ENCODE results near the gene C1orf21.

Gene C1orf21

DNA sequence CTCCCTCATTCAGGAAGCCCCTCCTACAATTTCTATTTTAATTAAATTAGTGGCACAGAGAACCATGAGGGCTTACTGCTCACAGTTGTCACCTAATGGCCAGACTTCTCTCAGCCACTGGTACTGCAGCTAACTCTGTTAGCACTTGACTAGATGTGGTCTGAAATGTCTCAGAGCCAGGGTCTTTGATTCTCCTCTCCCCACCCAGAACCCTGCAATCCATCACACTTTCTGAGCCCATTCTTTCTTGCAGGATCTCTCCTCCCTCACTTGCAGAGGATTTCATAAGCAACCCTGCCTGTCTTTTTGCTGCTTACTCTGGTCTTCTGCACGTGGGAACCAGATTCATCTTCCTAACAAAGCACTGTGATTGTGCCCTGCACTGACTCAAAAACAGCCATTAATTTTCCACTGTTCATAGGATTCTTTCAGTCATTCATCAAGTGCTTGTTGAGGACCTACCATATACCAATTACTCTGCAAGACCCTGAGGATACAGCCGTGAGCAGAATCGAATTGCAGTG, 259.4 kb downstream of the C1orf21 start:
- TF ChIP-seq ZNF70 (CRISPR knock-in tag; IDR thresholded peaks at IDR 0.05) (no peak), ZFP3 (CRISPR knock-in tag; IDR thresholded peaks at IDR 0.05) (no peak), OSR1 (CRISPR knock-in tag; IDR thresholded peaks at IDR 0.05) (no peak), BACH2 (CRISPR knock-in tag; IDR thresholded peaks at IDR 0.05; ENCODE audit: borderline replicate concordance) (no peak), ESRRG (CRISPR knock-in tag; IDR thresholded peaks at IDR 0.05) (no peak), ZNF8 (CRISPR knock-in tag; IDR thresholded peaks at IDR 0.05) (no peak), ZFP30 (CRISPR knock-in tag; IDR thresholded peaks at IDR 0.05) (no peak)
- TF ChIP-seq, protein P1, sequence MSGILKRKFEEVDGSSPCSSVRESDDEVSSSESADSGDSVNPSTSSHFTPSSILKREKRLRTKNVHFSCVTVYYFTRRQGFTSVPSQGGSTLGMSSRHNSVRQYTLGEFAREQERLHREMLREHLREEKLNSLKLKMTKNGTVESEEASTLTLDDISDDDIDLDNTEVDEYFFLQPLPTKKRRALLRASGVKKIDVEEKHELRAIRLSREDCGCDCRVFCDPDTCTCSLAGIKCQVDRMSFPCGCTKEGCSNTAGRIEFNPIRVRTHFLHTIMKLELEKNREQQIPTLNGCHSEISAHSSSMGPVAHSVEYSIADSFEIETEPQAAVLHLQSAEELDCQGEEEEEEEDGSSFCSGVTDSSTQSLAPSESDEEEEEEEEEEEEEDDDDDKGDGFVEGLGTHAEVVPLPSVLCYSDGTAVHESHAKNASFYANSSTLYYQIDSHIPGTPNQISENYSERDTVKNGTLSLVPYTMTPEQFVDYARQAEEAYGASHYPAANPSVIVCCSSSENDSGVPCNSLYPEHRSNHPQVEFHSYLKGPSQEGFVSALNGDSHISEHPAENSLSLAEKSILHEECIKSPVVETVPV (CRISPR knock-in tag; IDR thresholded peaks at IDR 0.05), result no peak

DNA sequence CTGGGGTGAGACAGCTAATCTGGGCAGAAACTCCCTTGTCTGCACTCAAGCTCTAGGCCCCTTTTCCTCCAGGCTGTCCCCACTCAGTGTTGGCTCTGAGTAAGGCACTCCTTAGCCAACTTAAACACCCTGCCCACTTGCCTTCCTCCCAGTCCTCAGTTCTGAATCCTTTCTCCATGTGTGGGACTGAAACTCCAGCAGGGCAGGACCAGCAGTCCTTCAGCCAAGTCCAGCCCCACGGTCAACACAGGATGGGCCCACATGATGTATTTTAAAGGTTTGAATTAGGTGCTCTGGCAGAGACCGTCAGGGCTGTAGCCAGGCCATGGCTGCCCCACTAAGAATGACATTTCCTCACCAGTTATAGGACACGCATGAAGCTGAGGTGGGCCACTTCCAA, 260.0 kb downstream of the C1orf21 start:
- TF ChIP-seq TCF4 (CRISPR knock-in tag; IDR thresholded peaks at IDR 0.05; ENCODE audit: borderline replicate concordance), result no peak
- no peak for TF ChIP-seq ZNF8 (CRISPR knock-in tag; IDR thresholded peaks at IDR 0.05)
- no peak for TF ChIP-seq PPARA (CRISPR knock-in tag; IDR thresholded peaks at IDR 0.05; ENCODE audit: borderline replicate concordance)
- no peak for TF ChIP-seq ARNTL (CRISPR knock-in tag; IDR thresholded peaks at IDR 0.05; ENCODE audit: borderline replicate concordance, low read depth)
- no peak for TF ChIP-seq ZNF565 (CRISPR knock-in tag; conservative IDR thresholded peaks at IDR 0.05; ENCODE audit: low read depth)
- no peak for TF ChIP-seq ESRRG (CRISPR knock-in tag; IDR thresholded peaks at IDR 0.05)
- TF ChIP-seq CSDC2 (CRISPR knock-in tag; IDR thresholded peaks at IDR 0.05), result no peak
- TF ChIP-seq GLIS3 (CRISPR knock-in tag; IDR thresholded peaks at IDR 0.05), result no peak
- no peak for TF ChIP-seq ISL1 (CRISPR knock-in tag; IDR thresholded peaks at IDR 0.05)
- TF ChIP-seq OSR1 (CRISPR knock-in tag; IDR thresholded peaks at IDR 0.05), result no peak
- TF ChIP-seq ZC3H10 (CRISPR knock-in tag; IDR thresholded peaks at IDR 0.05), result no peak
- no peak for TF ChIP-seq RARB (CRISPR knock-in tag; IDR thresholded peaks at IDR 0.05)
- TF ChIP-seq, protein P2, sequence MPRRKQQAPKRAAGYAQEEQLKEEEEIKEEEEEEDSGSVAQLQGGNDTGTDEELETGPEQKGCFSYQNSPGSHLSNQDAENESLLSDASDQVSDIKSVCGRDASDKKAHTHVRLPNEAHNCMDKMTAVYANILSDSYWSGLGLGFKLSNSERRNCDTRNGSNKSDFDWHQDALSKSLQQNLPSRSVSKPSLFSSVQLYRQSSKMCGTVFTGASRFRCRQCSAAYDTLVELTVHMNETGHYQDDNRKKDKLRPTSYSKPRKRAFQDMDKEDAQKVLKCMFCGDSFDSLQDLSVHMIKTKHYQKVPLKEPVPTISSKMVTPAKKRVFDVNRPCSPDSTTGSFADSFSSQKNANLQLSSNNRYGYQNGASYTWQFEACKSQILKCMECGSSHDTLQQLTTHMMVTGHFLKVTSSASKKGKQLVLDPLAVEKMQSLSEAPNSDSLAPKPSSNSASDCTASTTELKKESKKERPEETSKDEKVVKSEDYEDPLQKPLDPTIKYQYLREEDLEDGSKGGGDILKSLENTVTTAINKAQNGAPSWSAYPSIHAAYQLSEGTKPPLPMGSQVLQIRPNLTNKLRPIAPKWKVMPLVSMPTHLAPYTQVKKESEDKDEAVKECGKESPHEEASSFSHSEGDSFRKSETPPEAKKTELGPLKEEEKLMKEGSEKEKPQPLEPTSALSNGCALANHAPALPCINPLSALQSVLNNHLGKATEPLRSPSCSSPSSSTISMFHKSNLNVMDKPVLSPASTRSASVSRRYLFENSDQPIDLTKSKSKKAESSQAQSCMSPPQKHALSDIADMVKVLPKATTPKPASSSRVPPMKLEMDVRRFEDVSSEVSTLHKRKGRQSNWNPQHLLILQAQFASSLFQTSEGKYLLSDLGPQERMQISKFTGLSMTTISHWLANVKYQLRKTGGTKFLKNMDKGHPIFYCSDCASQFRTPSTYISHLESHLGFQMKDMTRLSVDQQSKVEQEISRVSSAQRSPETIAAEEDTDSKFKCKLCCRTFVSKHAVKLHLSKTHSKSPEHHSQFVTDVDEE (CRISPR knock-in tag; IDR thresholded peaks at IDR 0.05), result no peak
- TF ChIP-seq, protein P3, sequence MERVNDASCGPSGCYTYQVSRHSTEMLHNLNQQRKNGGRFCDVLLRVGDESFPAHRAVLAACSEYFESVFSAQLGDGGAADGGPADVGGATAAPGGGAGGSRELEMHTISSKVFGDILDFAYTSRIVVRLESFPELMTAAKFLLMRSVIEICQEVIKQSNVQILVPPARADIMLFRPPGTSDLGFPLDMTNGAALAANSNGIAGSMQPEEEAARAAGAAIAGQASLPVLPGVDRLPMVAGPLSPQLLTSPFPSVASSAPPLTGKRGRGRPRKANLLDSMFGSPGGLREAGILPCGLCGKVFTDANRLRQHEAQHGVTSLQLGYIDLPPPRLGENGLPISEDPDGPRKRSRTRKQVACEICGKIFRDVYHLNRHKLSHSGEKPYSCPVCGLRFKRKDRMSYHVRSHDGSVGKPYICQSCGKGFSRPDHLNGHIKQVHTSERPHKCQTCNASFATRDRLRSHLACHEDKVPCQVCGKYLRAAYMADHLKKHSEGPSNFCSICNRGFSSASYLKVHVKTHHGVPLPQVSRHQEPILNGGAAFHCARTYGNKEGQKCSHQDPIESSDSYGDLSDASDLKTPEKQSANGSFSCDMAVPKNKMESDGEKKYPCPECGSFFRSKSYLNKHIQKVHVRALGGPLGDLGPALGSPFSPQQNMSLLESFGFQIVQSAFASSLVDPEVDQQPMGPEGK (CRISPR knock-in tag; IDR thresholded peaks at IDR 0.05; ENCODE audit: borderline replicate concordance), result no peak
- TF ChIP-seq, protein P1 (CRISPR knock-in tag; IDR thresholded peaks at IDR 0.05), result no peak
- TF ChIP-seq, protein P4, sequence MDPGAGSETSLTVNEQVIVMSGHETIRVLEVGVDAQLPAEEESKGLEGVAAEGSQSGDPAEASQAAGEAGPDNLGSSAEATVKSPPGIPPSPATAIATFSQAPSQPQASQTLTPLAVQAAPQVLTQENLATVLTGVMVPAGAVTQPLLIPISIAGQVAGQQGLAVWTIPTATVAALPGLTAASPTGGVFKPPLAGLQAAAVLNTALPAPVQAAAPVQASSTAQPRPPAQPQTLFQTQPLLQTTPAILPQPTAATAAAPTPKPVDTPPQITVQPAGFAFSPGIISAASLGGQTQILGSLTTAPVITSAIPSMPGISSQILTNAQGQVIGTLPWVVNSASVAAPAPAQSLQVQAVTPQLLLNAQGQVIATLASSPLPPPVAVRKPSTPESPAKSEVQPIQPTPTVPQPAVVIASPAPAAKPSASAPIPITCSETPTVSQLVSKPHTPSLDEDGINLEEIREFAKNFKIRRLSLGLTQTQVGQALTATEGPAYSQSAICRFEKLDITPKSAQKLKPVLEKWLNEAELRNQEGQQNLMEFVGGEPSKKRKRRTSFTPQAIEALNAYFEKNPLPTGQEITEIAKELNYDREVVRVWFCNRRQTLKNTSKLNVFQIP (CRISPR knock-in tag; IDR thresholded peaks at IDR 0.05; ENCODE audit: borderline replicate concordance, low read depth), result no peak
- TF ChIP-seq, protein P5, sequence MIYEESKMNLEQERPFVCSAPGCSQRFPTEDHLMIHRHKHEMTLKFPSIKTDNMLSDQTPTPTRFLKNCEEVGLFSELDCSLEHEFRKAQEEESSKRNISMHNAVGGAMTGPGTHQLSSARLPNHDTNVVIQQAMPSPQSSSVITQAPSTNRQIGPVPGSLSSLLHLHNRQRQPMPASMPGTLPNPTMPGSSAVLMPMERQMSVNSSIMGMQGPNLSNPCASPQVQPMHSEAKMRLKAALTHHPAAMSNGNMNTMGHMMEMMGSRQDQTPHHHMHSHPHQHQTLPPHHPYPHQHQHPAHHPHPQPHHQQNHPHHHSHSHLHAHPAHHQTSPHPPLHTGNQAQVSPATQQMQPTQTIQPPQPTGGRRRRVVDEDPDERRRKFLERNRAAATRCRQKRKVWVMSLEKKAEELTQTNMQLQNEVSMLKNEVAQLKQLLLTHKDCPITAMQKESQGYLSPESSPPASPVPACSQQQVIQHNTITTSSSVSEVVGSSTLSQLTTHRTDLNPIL (CRISPR knock-in tag; IDR thresholded peaks at IDR 0.05; ENCODE audit: low read depth), result no peak
- no peak for TF ChIP-seq ZNF70 (CRISPR knock-in tag; IDR thresholded peaks at IDR 0.05)
- TF ChIP-seq SNAI2 (CRISPR knock-in tag; IDR thresholded peaks at IDR 0.05), result no peak
- no peak for ATAC-seq

More for the DNA sequence above, 259.4 kb downstream of the C1orf21 start:
- ATAC-seq, result no peak
